SIG-M5 (cell line): Measurements from ENCODE around the gene AKAP6.
"Not testable (repeated sequence)": the region's sequence is repeated elsewhere in the genome, so short reads cannot be mapped to it uniquely, and the experiment has no call there.

Experiments used
- DNase-seq: peaks from one replicate; lab custom pipeline; 2025; lab: John Stamatoyannopoulos, UW

AKAP6 gene

GRCh38 chr14:32762886-32763285 is 433.8 kb downstream of the AKAP6 start:
- DNase-seq, result no peak

- DNase-seq, result no peak
Observed at GRCh38 chr14:32763673-32764072, 434.6 kb downstream of the AKAP6 start.

DNA sequence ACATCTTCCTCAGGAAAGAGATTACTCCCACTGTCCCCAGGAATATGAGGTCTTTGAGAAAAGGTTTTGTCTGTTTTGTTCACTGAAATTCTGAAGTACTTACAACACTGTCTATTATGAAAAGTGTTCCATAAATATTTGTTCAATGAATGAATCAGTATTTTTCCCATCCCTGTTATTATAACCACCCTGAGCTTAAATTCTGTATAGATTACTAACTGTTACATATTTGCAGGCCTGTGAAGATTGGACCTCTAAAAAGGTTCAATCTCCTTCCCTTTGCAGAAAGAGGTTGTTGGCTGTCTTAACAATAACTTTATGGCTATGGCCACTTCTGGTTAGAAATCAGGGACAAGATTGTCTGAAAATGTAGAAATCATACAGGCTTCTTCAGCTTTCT is 435.0 kb downstream of the AKAP6 start:
- no peak for DNase-seq

GRCh38 chr14:32770422-32770821 is 441.3 kb downstream of the AKAP6 start:
- DNase-seq, result no peak

DNA sequence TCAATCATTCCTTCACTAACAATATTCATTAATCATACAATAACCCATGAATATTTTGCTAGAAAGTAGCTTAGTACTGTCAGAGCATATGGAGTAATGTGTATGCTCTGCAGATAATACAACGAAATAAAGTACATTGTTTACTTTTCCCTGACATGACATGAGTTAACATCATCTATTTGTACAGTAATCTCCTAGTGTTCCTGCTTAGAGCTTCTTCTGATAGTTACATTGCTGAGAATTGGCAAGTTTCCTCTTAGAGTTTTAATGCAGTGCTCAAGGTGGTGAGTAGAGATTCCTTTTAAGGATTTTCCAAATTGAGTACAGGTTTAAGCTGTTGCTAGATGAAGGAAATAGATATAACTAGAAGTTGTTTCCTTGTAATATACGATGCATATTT is 445.1 kb downstream of the AKAP6 start:
- DNase-seq, result no peak

DNA sequence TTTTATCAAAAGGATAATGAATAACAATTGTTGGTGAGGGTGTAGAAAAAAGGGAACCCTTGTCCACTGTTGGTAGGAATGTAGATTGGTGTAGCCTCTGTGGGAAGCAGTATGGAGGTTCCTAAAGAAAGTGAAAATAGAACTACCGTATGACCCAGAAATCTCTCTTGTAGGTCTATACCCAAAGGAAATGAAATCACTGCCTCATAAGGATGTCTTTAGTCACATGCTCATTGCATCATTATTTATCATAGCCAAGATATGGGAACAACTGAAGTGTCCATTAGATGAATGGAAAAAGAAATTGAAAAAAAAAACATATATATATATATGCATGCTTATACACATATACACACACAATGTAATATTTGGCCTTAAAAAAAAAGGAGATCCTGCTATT is 450.7 kb downstream of the AKAP6 start:
- DNase-seq, result no peak

DNA sequence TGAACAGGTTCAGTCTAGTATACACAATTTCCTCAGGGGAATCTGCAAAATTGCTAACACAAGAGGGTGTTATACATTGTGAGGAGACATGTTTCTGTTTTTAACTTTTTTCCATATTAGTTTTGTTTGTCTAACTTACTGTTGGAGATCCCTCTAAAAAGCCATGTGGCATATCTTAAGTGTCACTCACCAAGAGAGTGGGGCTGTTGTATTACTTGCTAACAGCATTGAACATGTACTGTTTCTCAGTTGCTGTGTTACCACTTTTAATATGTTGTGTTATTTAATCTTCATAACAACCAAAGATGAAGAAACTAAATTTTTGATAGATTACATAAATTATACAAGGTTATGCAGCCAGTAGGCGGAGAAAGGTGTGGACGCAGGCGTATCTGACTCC is 455.3 kb downstream of the AKAP6 start:
- no peak for DNase-seq

- no peak for DNase-seq
Observed at GRCh38 chr14:32785585-32785984, 456.5 kb downstream of the AKAP6 start.

DNA sequence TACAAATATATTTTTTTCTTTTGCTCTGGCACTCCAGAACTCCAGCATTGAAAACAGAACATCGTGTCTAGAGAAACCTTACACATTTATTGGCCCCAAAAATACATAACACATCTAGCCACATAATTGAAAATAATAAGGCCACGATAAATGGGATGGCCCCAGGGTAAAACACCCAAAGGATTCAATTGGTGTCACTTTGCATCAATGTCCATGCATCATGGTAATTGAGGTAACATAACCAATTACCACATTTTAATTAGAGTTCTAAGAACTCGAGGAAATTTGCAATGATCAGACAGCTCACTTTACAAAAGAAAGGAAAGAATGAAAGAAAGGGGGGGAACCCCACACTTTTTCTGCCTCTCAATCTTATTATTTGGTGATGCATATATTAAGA is 457.8 kb downstream of the AKAP6 start:
- DNase-seq, result no peak

DNA sequence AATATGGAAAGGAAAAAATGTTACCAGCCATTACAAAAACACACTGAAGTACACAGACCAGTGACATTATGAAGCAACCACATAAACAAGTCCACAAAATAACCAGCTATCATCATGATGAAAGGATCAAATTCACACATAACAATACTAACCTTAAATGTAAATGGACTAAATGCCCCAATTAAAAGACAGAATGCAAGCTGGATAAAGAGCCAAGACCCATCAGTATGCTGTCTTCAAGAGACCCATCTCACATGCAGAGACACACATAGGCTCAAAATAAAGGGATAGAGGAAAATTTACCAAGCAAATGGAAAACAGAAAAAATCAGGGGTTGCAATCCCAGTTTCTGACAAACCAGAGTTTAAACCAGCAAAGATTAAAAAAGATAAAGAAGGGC is 463.9 kb downstream of the AKAP6 start:
- DNase-seq, result not testable (repeated sequence)

- no peak for DNase-seq
Observed at GRCh38 chr14:32800320-32800719, 471.2 kb downstream of the AKAP6 start.

- DNase-seq, result no peak
Observed at GRCh38 chr14:32802295-32802694, 473.2 kb downstream of the AKAP6 start.

DNA sequence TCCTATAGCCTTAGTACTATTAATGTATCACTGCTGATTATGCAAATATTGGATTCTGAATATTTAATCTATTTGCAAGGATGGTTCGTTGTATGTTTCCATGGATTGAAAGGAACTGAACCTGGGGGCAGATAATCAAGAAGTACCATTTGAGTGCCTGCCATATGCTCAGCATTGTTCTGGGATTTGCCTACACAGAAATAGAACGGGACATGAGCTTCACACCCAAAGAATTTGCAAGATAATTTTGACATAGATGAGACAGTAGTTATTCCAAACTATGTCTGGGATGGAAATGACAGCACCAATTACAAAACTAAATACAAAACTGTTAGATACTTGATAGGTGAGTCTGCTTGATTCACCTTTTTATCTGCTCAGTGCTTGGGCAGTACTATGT is 476.9 kb downstream of the AKAP6 start:
- no peak for DNase-seq

- DNase-seq, result no peak
Observed at GRCh38 chr14:32808644-32809043, 479.5 kb downstream of the AKAP6 start.

- no peak for DNase-seq
Observed at GRCh38 chr14:32809255-32809654, 480.2 kb downstream of the AKAP6 start.

- no peak for DNase-seq
Observed at GRCh38 chr14:32813401-32813800, 484.3 kb downstream of the AKAP6 start.

GRCh38 chr14:32814721-32815120 is 485.6 kb downstream of the AKAP6 start:
- DNase-seq, result no peak

GRCh38 chr14:32816588-32816987 is 487.5 kb downstream of the AKAP6 start:
- DNase-seq, result no peak

- no peak for DNase-seq
Observed at GRCh38 chr14:32817780-32818179, 488.7 kb downstream of the AKAP6 start.

DNA sequence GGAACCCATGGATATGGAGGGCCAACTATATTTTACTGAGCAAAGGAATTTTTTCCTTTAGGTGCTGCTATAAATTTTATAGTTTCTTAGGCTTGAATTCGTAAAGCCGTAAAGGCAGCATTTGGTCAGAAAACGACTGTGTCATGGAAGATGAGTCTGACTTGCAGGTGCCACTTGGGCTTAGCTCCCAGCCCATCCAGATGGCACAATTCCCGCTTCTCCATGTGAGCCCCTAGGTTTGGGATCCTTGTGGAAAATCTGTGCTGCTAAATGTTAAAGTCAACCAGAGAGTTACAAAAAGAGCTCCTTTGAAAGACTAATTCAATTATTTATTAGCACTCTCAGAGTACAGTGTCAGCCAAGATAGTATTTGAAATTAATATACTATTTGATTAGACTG is 489.5 kb downstream of the AKAP6 start:
- no peak for DNase-seq

GRCh38 chr14:32820181-32820580 is 491.1 kb downstream of the AKAP6 start:
- DNase-seq, result no peak

DNA sequence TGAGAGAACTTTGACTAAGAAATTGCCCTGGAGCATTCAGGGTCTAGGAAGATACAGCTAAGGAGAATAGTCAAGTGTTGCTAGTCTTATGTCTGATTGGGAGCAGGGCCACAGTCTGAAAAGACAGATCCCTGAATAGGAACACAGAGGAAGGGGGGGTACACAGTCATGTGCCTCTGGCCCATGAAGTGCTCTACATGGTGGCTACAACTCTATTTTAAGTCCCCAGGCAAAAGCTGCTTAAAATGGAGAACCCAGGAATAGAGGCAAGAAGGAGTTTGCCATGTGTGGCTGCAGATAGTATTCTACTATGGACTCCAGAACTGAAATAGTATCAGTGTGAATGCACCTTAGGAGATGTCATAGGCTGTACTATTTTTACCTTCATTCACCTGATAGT is 491.6 kb downstream of the AKAP6 start:
- no peak for DNase-seq

DNA sequence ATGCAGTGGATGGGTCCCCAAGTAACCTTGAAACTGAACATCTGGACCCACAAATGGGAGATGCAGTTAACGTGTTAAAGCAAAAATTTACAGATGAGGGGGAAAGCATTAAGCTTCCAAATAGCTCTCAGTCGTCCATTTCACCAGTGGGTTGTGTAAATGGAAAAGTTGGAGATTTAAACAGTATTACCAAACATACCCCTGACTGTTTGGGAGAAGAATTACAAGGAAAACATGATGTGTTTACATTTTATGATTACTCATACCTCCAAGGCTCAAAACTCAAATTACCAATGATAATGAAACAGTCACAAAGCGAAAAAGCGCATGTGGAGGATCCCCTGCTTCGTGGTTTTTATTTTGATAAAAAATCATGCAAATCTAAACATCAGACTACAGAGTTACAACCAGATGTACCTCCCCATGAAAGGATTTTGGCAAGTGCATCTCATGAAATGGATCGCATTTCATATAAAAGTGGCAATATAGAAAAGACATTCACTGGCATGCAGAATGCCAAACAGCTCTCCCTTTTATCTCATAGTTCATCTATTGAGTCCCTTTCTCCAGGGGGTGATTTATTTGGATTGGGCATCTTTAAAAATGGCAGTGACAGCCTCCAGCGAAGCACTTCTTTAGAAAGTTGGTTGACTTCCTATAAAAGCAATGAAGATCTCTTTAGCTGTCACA is 493.0 kb downstream of the AKAP6 start:
- DNase-seq, result no peak

GRCh38 chr14:32823706-32824105 is 494.6 kb downstream of the AKAP6 start:
- no peak for DNase-seq

DNA sequence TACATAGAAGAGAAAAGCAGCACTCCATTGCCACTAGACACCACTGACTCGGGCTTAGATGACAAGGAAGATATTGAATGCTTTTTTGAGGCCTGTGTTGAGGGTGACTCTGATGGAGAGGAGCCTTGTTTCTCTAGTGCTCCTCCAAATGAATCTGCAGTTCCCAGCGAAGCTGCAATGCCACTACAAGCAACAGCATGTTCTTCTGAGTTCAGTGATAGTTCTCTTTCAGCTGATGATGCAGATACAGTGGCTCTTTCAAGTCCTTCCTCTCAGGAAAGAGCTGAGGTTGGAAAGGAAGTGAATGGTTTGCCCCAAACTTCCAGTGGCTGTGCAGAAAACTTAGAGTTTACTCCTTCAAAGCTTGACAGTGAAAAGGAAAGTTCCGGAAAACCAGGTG is 495.1 kb downstream of the AKAP6 start:
- no peak for DNase-seq
